RPMI8226 (cell line): Measurements from ENCODE around the gene SORCS3.

Source experiments
- DNase-seq: peaks from one replicate; pipeline ENCODE4 v3.0.0-alpha.2; 2015

Gene SORCS3

DNA sequence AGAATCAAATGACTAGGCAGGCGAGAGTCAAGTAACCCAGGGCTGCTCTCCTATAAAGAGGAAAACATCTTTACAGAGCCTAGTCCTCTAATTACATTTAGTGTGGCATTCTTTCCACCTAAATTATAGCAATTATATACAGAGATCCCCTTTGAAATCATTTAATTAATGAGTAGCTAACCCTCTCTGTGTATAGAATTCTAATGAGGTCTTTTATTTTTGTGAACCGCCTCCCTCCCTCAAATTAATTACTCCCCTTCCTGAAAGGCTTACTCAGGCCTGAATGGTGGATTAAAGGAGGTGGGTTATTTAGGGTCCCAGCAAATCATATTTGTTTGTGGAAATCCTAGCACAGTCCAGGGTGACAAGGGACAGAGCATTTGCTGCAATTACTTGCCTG lies 551.8 kb downstream of the SORCS3 start:
- DNase-seq = no peak

DNA sequence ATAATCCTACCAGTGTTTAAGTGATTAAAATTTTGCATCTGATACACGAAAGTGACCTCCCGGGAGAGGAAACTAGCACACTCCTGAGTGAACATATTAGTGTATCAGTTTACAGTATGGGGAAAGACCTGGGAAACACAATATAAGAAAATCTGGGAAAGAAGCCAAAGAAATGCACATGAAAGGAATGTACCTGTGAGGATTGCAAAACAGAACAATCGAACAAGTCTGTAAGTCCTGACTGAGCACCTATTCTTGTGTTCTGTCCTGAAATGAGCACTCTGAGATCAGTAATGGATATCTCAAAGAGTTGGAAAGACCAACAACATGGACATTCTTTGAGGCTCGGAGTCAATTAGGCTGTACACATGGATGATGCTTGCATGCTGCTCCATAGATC lies 554.7 kb downstream of the SORCS3 start:
- no peak for DNase-seq

DNA sequence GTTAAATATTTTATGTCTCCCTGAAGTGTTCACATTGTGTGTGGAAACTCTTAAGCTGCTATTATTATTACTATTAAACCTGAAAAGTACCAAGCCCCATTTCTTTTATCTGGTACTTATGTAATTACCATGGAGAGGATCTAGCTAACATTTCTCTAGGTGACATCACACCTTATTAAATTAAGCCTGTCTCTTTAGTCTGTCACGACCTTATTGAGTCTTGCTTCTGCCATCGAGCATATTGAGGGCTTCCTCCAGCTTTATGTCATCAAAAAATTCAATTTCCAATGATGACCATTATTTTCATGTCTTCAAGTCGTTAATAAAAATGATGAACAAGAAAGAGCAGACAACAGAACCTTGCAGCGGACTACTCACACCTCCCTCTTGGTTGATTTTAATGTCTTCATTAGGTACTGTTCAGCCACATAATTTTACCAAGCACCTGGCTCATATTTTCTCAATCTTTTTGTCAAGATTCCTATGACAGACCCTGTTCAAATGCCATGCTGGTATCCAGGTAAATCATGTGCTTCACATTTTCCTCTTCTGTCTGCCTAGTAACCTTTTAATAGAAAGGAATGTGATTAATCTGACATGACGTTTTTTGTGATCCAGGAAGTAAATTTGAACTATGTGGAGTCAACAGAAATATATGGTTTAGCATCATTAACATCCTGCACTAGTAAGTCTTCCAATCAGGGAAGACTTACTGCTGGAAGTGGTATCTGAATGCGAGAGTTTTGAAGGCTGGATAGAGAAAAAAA lies 556.7 kb downstream of the SORCS3 start:
- no peak for DNase-seq

DNA sequence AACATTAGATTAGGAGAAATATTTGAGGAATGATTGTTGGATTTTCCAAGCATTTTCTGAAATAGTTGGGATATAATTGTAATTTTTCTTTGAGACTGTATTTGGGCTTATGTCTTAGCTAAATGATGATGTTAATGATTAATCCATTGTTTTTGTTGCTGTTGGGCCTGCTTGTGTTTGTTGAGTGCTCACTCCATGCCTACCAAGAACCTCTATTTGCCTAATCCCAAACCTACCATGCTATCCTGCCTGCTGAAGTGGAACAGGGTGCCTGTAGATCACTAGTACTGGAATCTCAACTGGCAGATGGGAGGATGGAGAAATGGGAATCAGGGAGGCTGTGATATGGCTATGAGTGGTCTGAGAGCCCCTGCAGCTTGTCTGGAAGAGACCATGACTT lies 565.5 kb downstream of the SORCS3 start:
- DNase-seq = no peak

DNA sequence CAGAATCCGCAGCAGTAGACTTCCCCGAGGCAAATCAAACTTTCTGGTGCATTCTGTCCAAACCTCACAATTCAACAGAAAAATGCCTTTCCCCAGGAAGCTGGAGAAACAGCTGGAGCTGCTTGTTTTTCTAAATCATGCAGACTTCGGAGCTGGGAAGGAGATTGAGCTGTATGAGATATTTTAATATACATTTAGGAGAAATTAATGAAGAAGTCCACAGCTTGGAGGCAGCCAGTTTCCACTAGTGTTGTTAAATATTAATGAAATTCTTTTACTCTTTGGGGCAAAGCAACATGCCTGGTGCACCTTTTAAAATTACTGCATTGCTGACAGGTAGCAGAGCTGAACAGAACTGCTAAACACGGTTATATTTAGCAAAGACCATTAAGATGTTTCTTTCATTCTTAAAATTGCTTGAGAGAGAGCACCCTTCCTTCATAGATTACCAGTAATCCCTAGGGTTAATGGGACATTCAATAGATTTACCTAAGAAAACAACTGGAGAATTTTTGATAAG lies 566.4 kb downstream of the SORCS3 start:
- DNase-seq = no peak

DNA sequence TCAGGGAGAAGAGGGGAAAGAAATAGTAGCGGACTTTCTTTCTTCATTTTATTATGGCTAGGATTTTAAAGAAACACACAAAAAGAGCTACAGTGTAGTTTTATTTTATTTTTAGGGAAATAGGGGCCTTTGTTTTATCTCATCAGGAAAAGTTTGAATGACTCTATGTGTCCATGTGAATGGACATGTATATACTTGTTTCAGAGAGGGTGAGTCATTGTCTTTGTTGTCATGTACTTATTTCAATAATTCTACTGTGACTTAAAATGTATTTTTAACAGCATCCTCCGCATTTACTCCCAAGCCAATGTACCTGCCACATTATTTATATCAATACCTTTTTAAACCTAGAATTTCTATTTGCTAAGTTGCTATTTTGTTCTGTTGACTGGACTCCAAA lies 569.5 kb downstream of the SORCS3 start:
- no peak for DNase-seq

DNA sequence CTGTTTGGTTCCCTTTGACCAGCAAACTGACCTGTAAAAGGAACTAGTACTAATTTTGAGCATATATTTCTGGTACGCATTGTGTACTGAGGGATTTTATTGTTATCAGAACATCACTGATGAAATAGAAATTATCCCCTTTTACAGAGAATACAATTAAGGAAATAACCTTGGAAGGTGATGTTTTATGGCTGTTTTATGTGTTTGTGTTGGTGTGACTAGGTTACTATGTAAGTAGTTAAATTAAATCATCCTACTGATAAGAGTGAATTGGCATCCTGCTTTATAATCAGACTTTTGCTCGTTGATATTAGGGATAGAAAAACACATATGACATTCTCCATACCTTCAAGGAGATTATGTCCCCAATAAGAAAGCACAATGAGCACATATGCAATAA lies 596.6 kb downstream of the SORCS3 start:
- DNase-seq = no peak

DNA sequence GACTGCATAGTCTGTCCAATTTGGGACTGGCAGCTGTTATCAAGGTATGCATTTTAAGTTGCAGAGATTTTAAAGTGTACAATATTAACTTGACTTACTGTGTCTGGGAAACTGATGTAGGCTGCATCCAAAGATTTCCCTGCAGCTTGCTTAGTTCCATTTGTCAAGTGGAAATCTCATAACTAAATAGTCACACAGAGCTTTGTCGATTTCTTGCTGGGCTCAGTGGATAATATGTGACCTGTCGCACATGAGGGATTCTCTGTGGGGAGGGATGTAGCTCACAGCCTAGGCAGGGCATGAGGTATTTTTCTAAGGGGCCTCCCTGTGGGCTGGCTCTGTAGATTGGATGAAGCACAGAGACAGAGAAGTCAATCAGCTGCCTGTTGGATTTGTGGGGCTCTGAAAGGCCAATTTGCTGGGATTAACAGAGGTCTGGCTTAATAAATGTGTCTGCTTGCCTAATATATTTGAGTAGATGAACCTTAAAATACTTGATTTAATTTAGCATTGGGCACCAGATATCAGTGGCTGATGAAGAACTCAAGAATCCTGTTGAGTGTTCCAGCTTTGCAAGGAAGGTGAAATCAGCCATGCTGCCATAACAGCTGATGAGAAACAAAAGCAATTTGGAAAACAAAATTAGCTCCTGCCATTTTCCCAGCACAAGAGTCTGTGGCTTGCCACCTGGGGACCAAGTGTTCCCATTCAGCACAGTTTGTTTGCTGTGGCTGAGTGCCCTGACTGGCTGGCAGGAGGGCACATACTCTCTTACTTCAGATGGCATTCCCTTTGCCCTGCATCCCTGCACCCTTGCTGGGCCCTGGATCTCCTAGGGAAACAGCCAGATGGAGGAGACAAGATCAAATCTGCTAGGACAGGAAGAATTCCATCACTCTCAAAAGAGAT lies 598.5 kb downstream of the SORCS3 start:
- no peak for DNase-seq

DNA sequence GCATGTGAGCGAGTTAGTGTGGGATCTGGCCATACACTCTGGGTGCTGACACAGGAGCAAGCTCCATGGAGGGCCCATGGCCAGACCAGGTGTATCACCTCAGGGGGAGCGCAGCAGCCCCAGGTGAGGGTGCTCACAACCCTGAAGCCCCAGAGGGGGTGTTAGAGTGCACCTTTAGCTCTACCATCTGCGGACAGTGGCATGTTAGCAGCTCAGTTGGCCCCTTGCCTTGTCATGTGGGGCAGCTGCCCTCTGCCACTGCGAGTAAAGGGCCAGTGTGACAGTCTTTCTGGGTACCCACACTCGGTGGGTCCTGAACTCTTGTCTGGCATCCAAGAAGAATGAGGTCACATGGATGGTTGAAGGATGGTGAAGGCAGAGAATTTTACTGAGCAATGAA lies 600.2 kb downstream of the SORCS3 start:
- no peak for DNase-seq

DNA sequence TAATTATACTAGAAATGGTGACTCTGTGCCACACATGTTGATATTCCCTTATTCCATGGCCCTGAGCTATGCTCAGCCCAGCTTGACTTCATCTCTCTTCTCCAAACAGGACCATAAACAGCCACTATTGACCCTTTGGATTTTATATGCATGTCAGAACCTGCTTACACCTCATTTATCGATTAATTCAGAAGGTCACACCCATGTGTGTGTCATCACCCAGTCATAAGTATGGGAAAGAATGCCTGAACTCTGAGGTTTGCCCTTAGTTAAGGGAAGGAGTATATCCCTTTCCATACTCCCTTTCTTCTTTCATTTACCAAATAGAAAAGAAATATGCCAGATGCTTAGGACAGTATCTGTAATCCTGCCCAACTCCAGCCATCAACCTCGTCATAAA lies 602.3 kb downstream of the SORCS3 start:
- no peak for DNase-seq

DNA sequence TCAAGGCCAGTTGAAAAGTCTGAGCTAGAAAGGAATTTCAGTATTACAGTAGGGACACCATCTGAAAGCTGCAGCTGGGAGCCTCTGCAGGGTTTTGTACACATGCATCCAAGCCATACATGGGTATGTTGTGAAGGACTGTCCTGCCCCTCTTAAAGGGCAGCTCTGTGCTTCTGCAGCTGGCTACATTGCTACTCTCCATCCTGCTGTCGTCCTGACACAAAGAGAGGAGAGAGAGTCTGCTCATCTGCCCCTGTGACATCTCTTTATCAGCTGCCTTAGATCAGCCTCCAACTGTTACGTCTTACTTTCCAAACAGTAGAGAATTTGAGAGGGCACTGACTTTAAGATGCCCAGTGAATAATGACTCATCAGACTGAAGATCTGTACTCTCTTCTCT lies 602.7 kb downstream of the SORCS3 start:
- no peak for DNase-seq

DNA sequence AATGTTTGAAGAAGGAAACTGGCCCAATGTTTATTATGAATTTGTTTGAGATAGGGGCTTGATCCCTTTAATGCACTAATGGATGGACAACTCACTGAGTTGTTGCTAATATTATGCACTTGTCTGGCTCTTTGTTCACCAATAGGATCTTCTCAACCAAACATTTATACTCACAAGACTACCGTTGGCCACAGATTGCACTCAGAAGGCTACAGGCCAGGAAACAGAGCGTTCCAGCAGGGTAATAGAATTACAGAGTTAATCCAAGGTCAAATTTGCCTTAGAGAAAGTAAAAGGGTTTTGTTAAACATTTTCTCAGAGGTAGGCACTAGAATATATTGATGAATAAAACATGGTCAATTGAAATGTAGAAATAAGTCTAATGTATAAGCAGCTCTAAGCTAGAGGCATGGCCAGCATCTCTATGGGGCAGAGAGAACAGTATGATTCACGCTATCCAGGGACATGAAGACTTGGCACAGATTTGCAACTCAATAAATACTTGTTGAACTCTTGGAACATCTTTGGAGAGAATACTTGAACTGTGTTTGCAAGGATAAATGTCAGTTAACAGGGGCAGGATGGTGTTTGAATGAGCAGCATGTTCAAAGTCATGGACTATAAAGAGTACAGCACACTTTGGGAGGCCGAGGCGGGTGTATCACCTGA lies 606.9 kb downstream of the SORCS3 start:
- no peak for DNase-seq

DNA sequence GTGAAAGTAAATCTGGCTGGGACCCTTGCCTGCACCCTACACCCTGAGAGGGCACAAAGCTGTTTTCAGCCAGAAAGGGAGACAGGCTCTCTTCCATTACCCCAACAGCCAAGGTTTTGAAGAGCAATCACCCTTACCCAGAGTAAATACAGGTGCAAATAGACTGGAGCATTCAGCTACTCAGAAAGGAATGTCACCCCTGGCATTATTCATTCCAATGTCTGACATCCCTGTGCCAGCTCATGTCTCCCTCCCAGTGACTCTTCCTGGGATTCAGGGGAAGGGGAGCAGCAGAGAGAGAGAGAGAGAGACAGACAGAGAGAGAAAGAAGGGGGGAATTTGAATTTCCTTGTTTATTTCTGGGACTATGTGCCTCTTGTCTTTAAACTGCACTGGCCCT lies 611.8 kb downstream of the SORCS3 start:
- no peak for DNase-seq

DNA sequence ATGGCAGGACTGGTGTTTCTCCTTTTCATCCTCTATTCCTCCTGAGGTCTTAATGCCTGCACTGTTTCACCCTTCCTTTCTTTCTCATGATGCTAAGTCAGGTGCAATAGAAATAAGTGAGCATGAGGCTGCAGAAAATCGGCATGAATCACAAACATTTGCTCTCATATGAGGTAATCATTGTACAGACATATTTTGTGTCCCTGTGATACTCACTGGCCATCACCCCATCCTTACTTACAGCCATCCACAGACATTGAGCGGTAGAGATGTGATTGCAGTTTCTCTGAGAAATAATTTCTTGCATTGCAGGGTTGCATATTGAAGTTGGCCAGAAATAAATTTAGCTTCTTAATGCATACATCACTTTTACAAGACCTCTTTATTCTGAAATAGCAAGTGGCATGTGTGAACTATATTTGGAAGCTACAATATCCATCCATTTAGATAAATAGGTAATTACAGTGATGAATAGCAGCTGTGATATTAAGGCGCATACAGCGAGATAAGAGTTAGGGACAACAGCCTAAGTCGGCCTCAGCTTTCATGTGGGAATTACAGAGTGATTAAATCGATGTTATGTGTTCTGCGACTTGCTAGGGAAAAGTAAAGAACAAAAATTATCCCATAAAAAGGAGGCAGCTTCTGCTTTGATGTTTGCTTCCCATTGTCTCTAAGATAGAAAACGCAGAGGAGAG lies 612.6 kb downstream of the SORCS3 start:
- DNase-seq = no peak

DNA sequence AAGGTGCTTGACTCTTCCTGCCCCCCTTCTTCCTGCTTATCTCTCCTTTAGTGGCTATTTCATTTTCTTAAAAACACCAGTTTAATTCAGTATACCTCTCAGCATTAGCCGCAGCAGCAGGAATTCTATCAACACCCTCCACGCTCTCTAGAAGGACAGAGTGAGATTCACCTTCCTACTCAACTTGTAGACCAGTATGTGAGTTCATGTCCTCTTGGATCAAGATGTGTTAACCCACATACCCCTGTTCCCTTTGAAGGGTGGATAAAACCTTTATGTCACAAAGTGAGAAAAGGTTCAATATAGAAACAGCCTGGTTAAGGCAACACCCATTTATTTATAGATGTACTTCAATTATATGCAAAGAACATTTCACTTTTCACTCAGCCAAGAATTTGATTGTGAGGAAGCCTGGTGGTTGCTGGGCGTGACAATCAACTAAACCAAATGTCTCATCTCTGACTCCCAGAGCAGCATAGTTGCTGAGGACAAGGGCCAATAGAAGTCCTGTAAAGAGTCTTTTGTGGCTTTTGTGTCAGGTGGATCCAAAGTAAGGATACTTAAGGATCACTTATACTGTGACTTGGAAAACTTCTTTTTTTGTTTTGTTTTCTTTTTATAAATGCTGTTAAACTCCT lies 617.1 kb downstream of the SORCS3 start:
- no peak for DNase-seq

DNA sequence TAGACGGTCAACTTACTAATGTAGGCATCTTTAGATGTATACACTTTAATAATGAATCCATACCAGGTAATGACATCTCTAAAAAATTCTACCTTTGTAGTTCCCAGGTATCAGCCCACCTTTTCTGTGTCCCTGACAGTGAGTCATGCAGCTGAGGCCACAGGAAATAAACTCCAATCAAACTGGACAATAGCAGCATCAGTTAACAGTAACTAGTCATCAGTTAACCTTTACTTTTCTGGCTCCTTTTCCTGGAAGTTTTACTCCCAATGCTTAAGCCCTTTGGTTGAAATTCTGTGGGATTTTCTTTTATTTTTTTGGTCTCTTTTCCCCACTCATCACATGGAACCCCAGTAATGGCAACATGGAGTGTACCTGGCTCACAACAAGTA lies 617.6 kb downstream of the SORCS3 start:
- DNase-seq = no peak

DNA sequence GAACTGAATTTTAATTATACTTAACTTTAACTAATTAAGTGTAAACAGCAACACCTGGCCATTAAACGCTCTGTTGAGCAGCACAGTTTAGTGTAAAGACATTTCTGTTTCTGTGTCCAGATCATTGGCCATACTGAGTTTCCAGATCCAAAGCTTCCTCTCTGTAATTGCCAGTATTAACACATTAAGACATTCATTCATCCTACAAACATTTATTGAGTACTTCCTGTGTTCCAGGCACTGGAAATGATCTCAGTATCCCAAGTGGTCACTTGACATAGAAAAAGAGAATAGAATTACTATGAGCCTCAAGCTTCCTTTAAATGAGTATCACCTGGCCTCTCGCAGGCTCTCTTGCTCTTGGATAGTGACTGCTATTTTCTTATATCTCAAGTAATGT lies 618.1 kb downstream of the SORCS3 start:
- no peak for DNase-seq

DNA sequence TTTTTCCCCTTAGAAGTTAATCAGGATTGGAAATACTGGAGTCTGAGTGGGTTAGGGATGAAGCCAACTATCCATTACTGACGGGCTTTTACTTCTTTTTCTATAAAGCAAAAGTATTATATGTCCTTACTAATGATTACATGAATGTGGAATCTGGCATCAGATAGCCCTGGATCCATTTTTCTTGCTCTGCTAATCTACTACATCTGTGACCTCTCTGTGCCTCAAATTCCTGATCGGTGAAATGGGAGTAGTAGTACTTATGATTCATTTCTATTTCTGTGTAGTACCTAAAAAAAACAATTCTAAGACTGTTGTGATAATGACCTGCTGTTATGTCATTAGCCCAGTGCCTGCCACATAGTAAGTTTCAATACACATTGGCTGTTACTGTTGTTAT lies 621.6 kb downstream of the SORCS3 start:
- no peak for DNase-seq

DNA sequence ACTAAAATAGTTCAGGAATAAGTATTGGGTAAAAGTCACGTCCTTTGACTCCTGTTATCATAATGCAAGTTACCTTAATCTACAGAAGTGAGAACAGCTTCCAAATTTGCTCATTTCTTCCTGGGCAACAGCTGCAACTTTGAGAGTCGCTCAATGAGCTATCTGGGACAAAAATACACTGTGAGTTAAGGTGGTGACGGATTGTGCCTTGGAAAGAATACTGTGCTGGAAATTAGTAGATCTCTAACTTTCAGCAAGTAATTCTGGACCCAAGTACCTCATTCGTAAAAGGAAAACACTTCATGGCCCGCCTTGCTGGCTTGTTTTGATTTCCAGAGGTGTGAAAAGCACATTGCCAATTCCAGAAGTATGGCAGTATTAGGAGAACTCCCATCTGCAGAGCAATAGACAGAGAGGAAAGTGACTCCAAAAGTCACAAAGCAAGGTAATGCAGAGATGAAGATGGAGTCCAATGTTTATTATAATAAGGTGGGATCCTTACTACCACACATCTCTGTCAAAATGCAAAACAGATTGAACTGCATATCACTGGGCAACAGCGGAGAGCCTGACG lies 626.0 kb downstream of the SORCS3 start:
- no peak for DNase-seq

DNA sequence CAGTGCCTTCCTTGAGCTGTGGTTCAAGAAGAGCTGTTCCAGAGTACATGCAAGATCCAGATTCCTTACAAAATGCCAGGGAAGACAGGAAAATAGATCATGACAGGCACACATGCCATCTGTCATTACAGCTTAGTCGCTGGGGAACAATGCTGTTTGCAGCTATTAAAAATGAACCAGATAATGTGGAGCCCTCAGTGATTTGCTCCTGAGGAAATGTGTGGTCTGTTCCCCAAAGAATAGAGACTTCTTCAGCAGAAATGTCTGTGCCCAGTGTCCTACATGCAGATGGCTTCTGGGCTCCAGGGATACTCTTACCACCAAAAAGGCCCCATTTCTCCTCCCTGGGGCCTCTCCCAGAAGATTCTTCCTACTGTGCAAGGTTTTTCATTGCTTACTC lies 627.9 kb downstream of the SORCS3 start:
- DNase-seq = no peak

DNA sequence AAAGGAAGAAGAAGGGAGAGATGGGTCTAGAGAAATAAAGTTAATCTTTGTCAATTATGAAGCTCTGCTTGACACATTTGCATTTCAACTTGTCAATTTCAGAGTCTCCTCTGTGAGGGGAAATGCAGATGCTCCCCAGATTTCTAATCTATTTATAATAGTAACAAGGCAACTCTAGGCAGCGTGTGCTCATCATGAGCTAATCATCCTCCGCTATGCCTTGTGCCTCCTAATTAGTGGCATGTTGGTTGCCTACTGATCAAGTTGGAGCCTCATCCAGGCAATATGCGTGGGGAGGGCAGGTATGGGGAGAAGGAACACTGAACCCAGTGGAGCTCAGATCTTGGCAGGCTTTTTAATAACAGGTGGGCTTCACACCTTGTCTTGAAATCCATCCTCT lies 628.6 kb downstream of the SORCS3 start:
- no peak for DNase-seq

DNA sequence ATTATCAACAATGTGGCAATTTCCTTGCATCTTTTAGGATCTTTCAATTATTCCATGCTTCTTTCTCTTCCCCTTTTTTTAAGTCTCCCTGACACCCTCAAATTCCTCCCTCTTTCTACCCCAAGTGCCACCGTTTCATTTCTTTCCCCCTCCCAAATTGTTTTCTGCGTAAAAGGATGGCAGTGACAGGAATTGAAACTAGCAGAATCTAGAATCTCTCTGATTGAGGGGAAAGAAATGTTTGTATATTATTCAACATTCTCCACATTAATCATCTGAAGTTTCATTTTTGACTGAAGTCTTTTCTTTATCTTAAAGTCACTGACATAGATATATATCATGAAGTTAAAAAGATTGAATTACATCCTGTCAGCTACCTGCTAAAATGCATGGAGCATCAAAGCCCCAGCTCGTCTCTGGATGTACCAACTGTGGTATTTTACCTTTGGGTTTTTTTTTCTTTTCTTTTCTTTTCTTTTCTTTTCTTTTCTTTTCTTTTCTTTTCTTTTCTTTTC lies 633.5 kb downstream of the SORCS3 start:
- DNase-seq = no peak
